Kidney (tissue), 14 donors: ENCODE measurements around the gene PMIS2. TPM values are rescaled to one million over a fixed set of nuclear protein-coding genes. Genes with fewer than 3 reads are reported as not detected.

Experiments used
- DNase-seq, 5 donors: peaks; one replicate each; pipeline ENCODE4 v3.0.0-alpha.2; 2013 to 2020
- FAIRE-seq: peaks from 2 replicates; lab custom pipeline; 2012; peaks lifted over from hg19 to GRCh38; lab: Jason Lieb, UNC
- H3K27ac ChIP-seq, 2 donors: one replicate each; pipeline ENCODE4 v1.7.0; 2013; ENCODE audit warnings: low read depth in 2 of 2, low read length in 2 of 2, inconsistent platforms in 1 of 2
- H3K27me3 ChIP-seq: one replicate; pipeline ENCODE4 v1.7.1; 2013; ENCODE audit warnings: low read length, inconsistent platforms; ENCODE audit not compliant: control insufficient read depth, insufficient read depth
- H3K36me3 ChIP-seq, 3 donors: one replicate each; pipeline versions ENCODE4 v1.7.0 to v1.7.1; 2013; ENCODE audit warnings: low read length in 3 of 3, control low read depth in 1 of 3, inconsistent platforms in 1 of 3; ENCODE audit not compliant: insufficient read depth in 3 of 3, control insufficient read depth in 2 of 3
- H3K4me1 ChIP-seq, 3 donors: one replicate each; pipeline versions ENCODE4 v1.7.0 to v1.7.1; 2013; ENCODE audit warnings: low read length in 3 of 3, inconsistent platforms in 1 of 3, low read depth in 1 of 3; ENCODE audit not compliant: control insufficient read depth in 2 of 3, insufficient read depth in 2 of 3
- H3K4me3 ChIP-seq, 3 donors: one replicate each; pipeline versions ENCODE4 v1.7.0 to v1.8.1; 2013; ENCODE audit warnings: low read length in 3 of 3, control low read depth in 1 of 3, inconsistent platforms in 1 of 3
- H3K9ac ChIP-seq, 3 donors: one replicate each; pipeline versions ENCODE4 v1.7.0 to v1.7.1; 2013; ENCODE audit warnings: low read length in 3 of 3, control low read depth in 1 of 3, inconsistent platforms in 1 of 3
- H3K9me3 ChIP-seq, 3 donors: one replicate each; pipeline versions ENCODE4 v1.7.0 to v1.7.1; 2013; ENCODE audit warnings: low read length in 3 of 3, control low read depth in 1 of 3, inconsistent platforms in 1 of 3; ENCODE audit not compliant: control insufficient read depth in 2 of 3, insufficient read depth in 1 of 3
- CTCF ChIP-seq: IDR thresholded peaks from 3 replicates; pipeline ENCODE4 v1.5.1; 2012; ENCODE audit warnings: mild to moderate bottlenecking, moderate library complexity, borderline replicate concordance; ENCODE audit not compliant: insufficient read depth; ENCODE audit errors: extremely low read depth
- intact Hi-C: fragments of 100-400 bp; cut with DNase I; formaldehyde crosslinking; loops from one replicate; pipeline ENCODE4 v1.11.1; 2022
- polyA plus RNA-seq: library from polyadenylated mRNA; stranded (reverse); fragments of 350-450 nt; fragmentation: Illumina TruSeq; extraction: RNeasy Lipid Tissue Mini Kit (QIAGEN cat#74804); gene quantifications from one replicate; pipeline ENCODE4 v1.2.3, GENCODE V29; 2014; ENCODE audit warnings: low read depth, low replicate concordance; ENCODE audit not compliant: insufficient read depth
- total RNA-seq: library from RNA; stranded (reverse); fragmentation: NEBNext Ultra II Directional; extraction: Animal tissue kit (Norgen Biotek cat#: 25700); gene quantifications from one replicate; pipeline ENCODE4 v1.2.1, GENCODE V29; 2021
- donor health status: control.
- donor health status: control.
- donor health status: control.
- donor health status: control.
- donor health status: control.
- donor health status: DM: yes; HTN: yes; CAD: no.
- donor health status: Normal renal cell carcinoma (clear cell type).

PMIS2 gene
- total and polyA plus RNA-seq, 2 donors from 2014 or later: not detected

GRCh38 chr19:35561436-35561835 is 24.5 kb upstream of the PMIS2 start:
- DNase-seq (peak in 1 of 5 donors; percentile 31), FAIRE-seq (no peak)
- no peak for TF ChIP-seq CTCF
- H3K36me3 ChIP-seq: no peaks in the 10 kb centered on the region
- intact Hi-C loops: no loop called here
- peaks cover 0 to 2% (median 0%) of the 10 kb centered on the region in 3 donors for H3K4me1 ChIP-seq
- no peaks in the 10 kb centered on the region for H3K9me3 ChIP-seq
- H3K27me3 ChIP-seq: peaks cover 3% of the 10 kb centered on the region
- H3K27ac ChIP-seq: no peak overlapping the region
- H3K9ac ChIP-seq: no peak overlapping the region
- H3K4me3 ChIP-seq: no peak overlapping the region

GRCh38 chr19:35562336-35562735 is 23.6 kb upstream of the PMIS2 start:
- no peaks in the 10 kb centered on the region for H3K36me3 ChIP-seq
- peaks cover 1% of the 10 kb centered on the region for H3K27me3 ChIP-seq
- no peak for FAIRE-seq
- intact Hi-C loops: no loop called here
- H3K9ac ChIP-seq: no peak overlapping the region
- no peak overlapping the region for H3K27ac ChIP-seq
- H3K4me3 ChIP-seq: no peak overlapping the region
- peaks cover 0 to 2% (median 0%) of the 10 kb centered on the region in 3 donors for H3K4me1 ChIP-seq
- H3K9me3 ChIP-seq: no peaks in the 10 kb centered on the region
- no peak for TF ChIP-seq CTCF
- peak in 1 of 5 donors; percentile 18 for DNase-seq

- H3K27ac ChIP-seq: no peak overlapping the region
- H3K9me3 ChIP-seq: no peaks in the 10 kb centered on the region
- H3K4me3 ChIP-seq: no peak overlapping the region
- no peaks in the 10 kb centered on the region for H3K27me3 ChIP-seq
- H3K4me1 ChIP-seq: no peaks in the 10 kb centered on the region
- FAIRE-seq (no peak), DNase-seq (no peak)
- intact Hi-C loops: no loop called here
- TF ChIP-seq CTCF: no peak
- H3K36me3 ChIP-seq: no peaks in the 10 kb centered on the region
- H3K9ac ChIP-seq: no peak overlapping the region
Observed at GRCh38 chr19:35562776-35563175, 23.2 kb upstream of the PMIS2 start.
